Activated T-cell treated with anti-CD3 and anti-CD28 coated beads, Interleukin-2, amount 50 U/mL, for 24 hours (primary cell): Measurements from ENCODE around the gene TRHDE.

Experiments
- DNase-seq: peaks from one replicate; pipeline ENCODE4 v3.0.0-alpha.2; 2020
- H3K27ac Mint-ChIP-seq: 2 replicates; pipeline ENCODE4 v1.8.0; 2020; ENCODE audit warnings: mild to moderate bottlenecking, mixed read lengths
- H3K27me3 Mint-ChIP-seq: 2 replicates; pipeline ENCODE4 v1.8.0; 2020; ENCODE audit warnings: mixed read lengths
- H3K36me3 Mint-ChIP-seq: 2 replicates; pipeline ENCODE4 v1.8.0; 2020; ENCODE audit warnings: low read depth, mixed read lengths
- H3K4me1 Mint-ChIP-seq: 2 replicates; pipeline ENCODE4 v1.8.0; 2020; ENCODE audit warnings: low read depth, mixed read lengths
- H3K4me3 Mint-ChIP-seq: 2 replicates; pipeline ENCODE4 v1.8.0; 2020; ENCODE audit warnings: mild to moderate bottlenecking, moderate library complexity, mixed read lengths
- H3K9me3 Mint-ChIP-seq: 2 replicates; pipeline ENCODE4 v1.8.0; 2020; ENCODE audit warnings: mixed read lengths

TRHDE gene, protein sequence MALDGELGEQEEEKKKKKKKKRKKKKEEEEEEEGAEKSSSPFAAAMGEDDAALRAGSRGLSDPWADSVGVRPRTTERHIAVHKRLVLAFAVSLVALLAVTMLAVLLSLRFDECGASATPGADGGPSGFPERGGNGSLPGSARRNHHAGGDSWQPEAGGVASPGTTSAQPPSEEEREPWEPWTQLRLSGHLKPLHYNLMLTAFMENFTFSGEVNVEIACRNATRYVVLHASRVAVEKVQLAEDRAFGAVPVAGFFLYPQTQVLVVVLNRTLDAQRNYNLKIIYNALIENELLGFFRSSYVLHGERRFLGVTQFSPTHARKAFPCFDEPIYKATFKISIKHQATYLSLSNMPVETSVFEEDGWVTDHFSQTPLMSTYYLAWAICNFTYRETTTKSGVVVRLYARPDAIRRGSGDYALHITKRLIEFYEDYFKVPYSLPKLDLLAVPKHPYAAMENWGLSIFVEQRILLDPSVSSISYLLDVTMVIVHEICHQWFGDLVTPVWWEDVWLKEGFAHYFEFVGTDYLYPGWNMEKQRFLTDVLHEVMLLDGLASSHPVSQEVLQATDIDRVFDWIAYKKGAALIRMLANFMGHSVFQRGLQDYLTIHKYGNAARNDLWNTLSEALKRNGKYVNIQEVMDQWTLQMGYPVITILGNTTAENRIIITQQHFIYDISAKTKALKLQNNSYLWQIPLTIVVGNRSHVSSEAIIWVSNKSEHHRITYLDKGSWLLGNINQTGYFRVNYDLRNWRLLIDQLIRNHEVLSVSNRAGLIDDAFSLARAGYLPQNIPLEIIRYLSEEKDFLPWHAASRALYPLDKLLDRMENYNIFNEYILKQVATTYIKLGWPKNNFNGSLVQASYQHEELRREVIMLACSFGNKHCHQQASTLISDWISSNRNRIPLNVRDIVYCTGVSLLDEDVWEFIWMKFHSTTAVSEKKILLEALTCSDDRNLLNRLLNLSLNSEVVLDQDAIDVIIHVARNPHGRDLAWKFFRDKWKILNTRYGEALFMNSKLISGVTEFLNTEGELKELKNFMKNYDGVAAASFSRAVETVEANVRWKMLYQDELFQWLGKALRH

DNA sequence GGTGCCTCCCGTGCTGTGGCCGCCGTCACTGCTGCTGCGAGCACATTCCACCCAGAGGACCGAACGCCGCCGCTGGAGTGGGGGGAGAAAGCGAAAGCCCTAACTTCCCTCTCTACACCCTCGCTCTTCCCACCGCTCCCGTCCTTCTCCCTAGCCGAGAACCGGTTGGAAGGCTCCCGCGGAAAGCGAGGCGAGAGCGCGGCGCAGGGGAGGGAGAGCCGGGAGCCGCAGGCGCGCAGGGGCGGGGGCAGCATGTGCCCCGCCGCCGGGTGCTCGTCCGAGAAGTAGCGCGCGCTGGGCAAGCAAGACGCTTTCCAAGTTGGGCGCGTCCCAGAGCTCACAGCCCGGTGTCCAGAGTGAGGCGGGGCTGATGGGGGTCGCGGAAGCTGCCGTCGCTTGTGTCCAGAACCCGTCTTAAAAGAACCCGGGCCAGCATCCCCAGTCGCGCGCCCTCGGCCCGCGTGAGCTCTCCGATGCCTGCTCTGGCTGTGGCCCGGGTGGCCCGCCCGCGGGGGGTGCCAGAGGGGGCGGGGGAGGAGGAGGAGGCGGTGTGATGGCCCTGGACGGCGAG is at the start of gene TRHDE:
TSS of gene TRHDE (plus strand) at position 280 of the 571 bp plus-strand sequence. CDS start at position 554, 274 bp downstream.
- Mint-ChIP-seq H3K9me3 (no peaks in the 10 kb centered on the region), H3K36me3 (no peaks in the 10 kb centered on the region), H3K27me3 (peaks cover 55% of the 10 kb centered on the region), H3K4me1 (peaks cover 10% of the 10 kb centered on the region), H3K27ac (no peak within 1 kb of the TSS), H3K4me3 (no peak within 1 kb of the TSS)
- no peak for DNase-seq

DNA sequence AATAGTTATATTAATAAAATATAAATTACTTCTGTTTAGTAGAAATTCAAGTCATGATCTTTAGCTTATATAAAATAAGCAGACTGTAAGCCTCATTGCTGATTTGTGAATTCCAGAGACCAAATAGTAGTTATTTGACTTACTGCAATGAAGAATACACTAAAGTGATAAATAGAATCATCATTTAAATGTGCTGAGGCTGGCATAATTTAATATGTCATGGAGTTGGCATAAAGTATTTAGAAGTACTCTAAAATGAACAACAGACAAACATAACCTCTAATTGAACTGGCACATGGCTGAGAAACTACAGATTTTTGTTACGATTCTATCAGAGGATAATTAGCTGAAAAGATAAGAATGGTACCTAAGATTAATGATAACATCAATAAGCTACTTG is 45.7 kb upstream of the TRHDE start:
- no peaks in the 10 kb centered on the region for H3K4me1 Mint-ChIP-seq
- no peak overlapping the region for H3K4me3 Mint-ChIP-seq
- no peaks in the 10 kb centered on the region for H3K9me3 Mint-ChIP-seq
- no peak overlapping the region for H3K27ac Mint-ChIP-seq
- H3K27me3 Mint-ChIP-seq, result no peaks in the 10 kb centered on the region
- no peak for DNase-seq
- no peaks in the 10 kb centered on the region for H3K36me3 Mint-ChIP-seq

- H3K27ac Mint-ChIP-seq, result no peak overlapping the region
These were observed 43.7 kb upstream of the TRHDE start for GRCh38 chr12:72228424-72228823.

GRCh38 chr12:72230589-72230988 is 41.6 kb upstream of the TRHDE start:
- Mint-ChIP-seq H3K36me3 (no peaks in the 10 kb centered on the region), H3K9me3 (no peaks in the 10 kb centered on the region), H3K4me3 (no peak overlapping the region), H3K27me3 (no peaks in the 10 kb centered on the region), H3K4me1 (no peaks in the 10 kb centered on the region), H3K27ac (no peak overlapping the region)
- DNase-seq, result no peak

More at GRCh38 chr12:72228424-72228823, 43.7 kb upstream of the TRHDE start:
- DNase-seq, result no peak
- no peak overlapping the region for H3K4me3 Mint-ChIP-seq
- H3K9me3 Mint-ChIP-seq, result no peaks in the 10 kb centered on the region
- H3K36me3 Mint-ChIP-seq, result no peaks in the 10 kb centered on the region
- no peaks in the 10 kb centered on the region for H3K27me3 Mint-ChIP-seq
- no peaks in the 10 kb centered on the region for H3K4me1 Mint-ChIP-seq

- Mint-ChIP-seq H3K4me3 (no peak overlapping the region), H3K36me3 (no peaks in the 10 kb centered on the region), H3K27me3 (no peaks in the 10 kb centered on the region), H3K9me3 (peaks cover 3% of the 10 kb centered on the region), H3K27ac (no peak overlapping the region), H3K4me1 (no peaks in the 10 kb centered on the region)
- no peak for DNase-seq
These were observed 37.3 kb upstream of the TRHDE start for GRCh38 chr12:72234886-72235285.

GRCh38 chr12:72236071-72236705 is 36.0 kb upstream of the TRHDE start:
- Mint-ChIP-seq H3K4me3 (no peak overlapping the region), H3K4me1 (no peaks in the 10 kb centered on the region), H3K9me3 (peaks cover 3% of the 10 kb centered on the region), H3K27me3 (no peaks in the 10 kb centered on the region), H3K36me3 (no peaks in the 10 kb centered on the region), H3K27ac (no peak overlapping the region)
- no peak for DNase-seq

DNA sequence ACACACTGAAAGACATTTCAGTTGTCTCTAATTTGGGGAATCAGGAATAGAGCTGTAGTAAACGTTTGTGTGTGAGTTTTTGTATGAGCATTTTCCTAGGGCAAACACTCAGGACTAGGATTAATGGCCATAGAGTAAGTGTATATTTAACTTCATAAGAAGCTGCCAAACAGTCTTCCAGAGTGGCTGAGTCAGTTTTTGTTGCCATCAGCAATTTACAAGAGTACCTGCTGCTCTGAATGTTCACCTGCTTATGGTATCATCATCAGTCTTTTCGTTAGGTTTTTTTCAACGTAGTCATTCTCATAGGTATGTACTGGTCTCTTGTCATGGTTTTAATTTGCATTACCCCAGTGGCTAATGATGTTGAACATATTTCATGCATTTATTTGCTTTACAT is 30.6 kb upstream of the TRHDE start:
- no peaks in the 10 kb centered on the region for H3K36me3 Mint-ChIP-seq
- no peak for DNase-seq
- H3K27ac Mint-ChIP-seq, result no peak overlapping the region
- H3K9me3 Mint-ChIP-seq, result peaks cover 3% of the 10 kb centered on the region
- no peaks in the 10 kb centered on the region for H3K27me3 Mint-ChIP-seq
- H3K4me3 Mint-ChIP-seq, result no peak overlapping the region
- H3K4me1 Mint-ChIP-seq, result no peaks in the 10 kb centered on the region

DNA sequence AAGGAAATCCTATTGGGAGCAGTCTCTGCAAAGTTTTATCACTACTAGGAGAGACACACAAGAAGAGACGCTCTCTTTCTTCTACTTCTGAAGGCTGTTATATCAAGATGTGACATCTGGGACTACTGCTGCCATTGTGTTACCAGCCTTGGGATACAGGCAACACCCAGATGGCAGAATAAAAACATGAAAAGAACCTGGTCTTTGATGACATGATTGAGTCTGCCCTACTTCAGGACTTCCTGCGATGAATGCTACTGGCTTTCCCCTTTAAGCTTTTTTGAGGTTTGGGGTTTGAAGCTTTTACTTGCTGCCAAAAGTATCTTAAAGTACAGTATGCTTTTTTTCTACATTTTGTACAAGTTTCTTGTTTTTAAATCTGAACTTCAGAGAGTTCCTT is 29.2 kb upstream of the TRHDE start:
- DNase-seq, result no peak
- Mint-ChIP-seq H3K4me1 (no peaks in the 10 kb centered on the region), H3K27me3 (no peaks in the 10 kb centered on the region), H3K9me3 (peaks cover 3% of the 10 kb centered on the region), H3K36me3 (no peaks in the 10 kb centered on the region), H3K27ac (no peak overlapping the region), H3K4me3 (no peak overlapping the region)

GRCh38 chr12:72246370-72246769 is 25.8 kb upstream of the TRHDE start:
- H3K27ac Mint-ChIP-seq, result no peak overlapping the region
- H3K36me3 Mint-ChIP-seq, result no peaks in the 10 kb centered on the region
- DNase-seq, result no peak
- H3K9me3 Mint-ChIP-seq, result peaks cover 12% of the 10 kb centered on the region
- H3K27me3 Mint-ChIP-seq, result no peaks in the 10 kb centered on the region
- H3K4me1 Mint-ChIP-seq, result no peaks in the 10 kb centered on the region
- H3K4me3 Mint-ChIP-seq, result no peak overlapping the region

- Mint-ChIP-seq H3K27ac (no peak overlapping the region), H3K9me3 (peaks cover 15% of the 10 kb centered on the region), H3K4me1 (no peaks in the 10 kb centered on the region), H3K4me3 (no peak overlapping the region), H3K36me3 (no peaks in the 10 kb centered on the region), H3K27me3 (no peaks in the 10 kb centered on the region)
- no peak for DNase-seq
These were observed 21.8 kb upstream of the TRHDE start for GRCh38 chr12:72250346-72250745.

- Mint-ChIP-seq H3K27ac (no peak overlapping the region), H3K9me3 (peaks cover 2% of the 10 kb centered on the region)
- no peak for DNase-seq
These were observed 15.4 kb upstream of the TRHDE start for GRCh38 chr12:72256725-72257124.

GRCh38 chr12:72261885-72262284 is 10.3 kb upstream of the TRHDE start:
- Mint-ChIP-seq H3K9me3 (no peaks in the 10 kb centered on the region), H3K27me3 (peaks cover 2% of the 10 kb centered on the region), H3K4me1 (no peaks in the 10 kb centered on the region), H3K36me3 (no peaks in the 10 kb centered on the region), H3K27ac (no peak overlapping the region), H3K4me3 (no peak overlapping the region)
- DNase-seq, result no peak

More at GRCh38 chr12:72256725-72257124, 15.4 kb upstream of the TRHDE start:
- no peaks in the 10 kb centered on the region for H3K4me1 Mint-ChIP-seq
- H3K4me3 Mint-ChIP-seq, result no peak overlapping the region
- no peaks in the 10 kb centered on the region for H3K36me3 Mint-ChIP-seq
- H3K27me3 Mint-ChIP-seq, result peaks cover 2% of the 10 kb centered on the region

GRCh38 chr12:72264548-72265175 is 7.5 kb upstream of the TRHDE start:
- no peak overlapping the region for H3K27ac Mint-ChIP-seq
- no peaks in the 10 kb centered on the region for H3K9me3 Mint-ChIP-seq
- no peak for DNase-seq

GRCh38 chr12:72267974-72268373 is 4.2 kb upstream of the TRHDE start:
- Mint-ChIP-seq H3K4me1 (peaks cover 5% of the 10 kb centered on the region), H3K4me3 (no peak overlapping the region), H3K9me3 (no peaks in the 10 kb centered on the region), H3K27me3 (peaks cover 30% of the 10 kb centered on the region), H3K27ac (no peak overlapping the region), H3K36me3 (no peaks in the 10 kb centered on the region)
- no peak for DNase-seq

More at GRCh38 chr12:72264548-72265175, 7.5 kb upstream of the TRHDE start:
- no peaks in the 10 kb centered on the region for H3K4me1 Mint-ChIP-seq
- no peaks in the 10 kb centered on the region for H3K36me3 Mint-ChIP-seq
- H3K4me3 Mint-ChIP-seq, result no peak overlapping the region
- H3K27me3 Mint-ChIP-seq, result peaks cover 2% of the 10 kb centered on the region
